Prostate gland (tissue), 2 donors: ENCODE data around the gene A1CF. TPM values are rescaled to one million over a fixed set of nuclear protein-coding genes. Genes with fewer than 3 reads are reported as not detected.
"Not testable (repeated sequence)": the region's sequence is repeated elsewhere in the genome, so short reads cannot be mapped to it uniquely, and the experiment has no call there.

ENCODE experiments used
- DNase-seq: peaks from one replicate; pipeline ENCODE4 v3.0.0-alpha.2; 2019; ENCODE audit warnings: low spot score
- H3K27ac ChIP-seq, 2 donors: fragments of 200-600 bp; sonication (generic); 2 replicates each; pipeline ENCODE4 v1.5.1; 2017 to 2019
- H3K27me3 ChIP-seq: fragments of 200-600 bp; sonication (generic); replicated peaks from 2 replicates; pipeline ENCODE4 v1.5.1; 2019; ENCODE audit not compliant: insufficient read depth
- H3K36me3 ChIP-seq, 2 donors: fragments of 200-600 bp; sonication (generic); 1 replicate in 1 of 2; 2 replicates in 1 of 2; pipeline versions ENCODE4 v1.5.1 to v1.8.1; 2017 to 2019
- H3K4me1 ChIP-seq: fragments of 200-600 bp; sonication (generic); replicated peaks from 2 replicates; pipeline ENCODE4 v1.5.1; 2019
- H3K4me3 ChIP-seq, 2 donors: fragments of 200-600 bp; sonication (generic); 2 replicates each; pipeline ENCODE4 v1.5.1; 2017 to 2019
- H3K9me3 ChIP-seq: fragments of 200-600 bp; sonication (generic); 2 replicates; pipeline ENCODE4 v1.5.1; 2017
- CTCF ChIP-seq, 4 experiments: fragments of 200-600 bp in 2 of 4; fragments of 450-650 bp in 2 of 4; sonication (generic) in 2 of 4; IDR thresholded peaks; 1 replicate in 3 of 4; 2 replicates in 1 of 4; pipeline ENCODE4 v1.5.1; 2016 to 2019; ENCODE audit warnings: antibody characterized with exemption in 4 of 4, mild to moderate bottlenecking in 2 of 4, moderate library complexity in 2 of 4
- POLR2A ChIP-seq: fragments of 450-650 bp; IDR thresholded peaks from one replicate; pipeline ENCODE4 v1.6.1; 2016; ENCODE audit warnings: antibody characterized with exemption, mild to moderate bottlenecking
- POLR2AphosphoS5 ChIP-seq: sonication (generic); formaldehyde crosslinking; IDR thresholded peaks from one replicate; pipeline ENCODE4 v1.6.1; 2017; ENCODE audit warnings: antibody characterized with exemption
- WGBS: methylation state at CpG from one replicate; pipeline ENCODE4 v1.1.5; 2018; 5-methylcytosine and 5-hydroxymethylcytosine counted together
- intact Hi-C: fragments of 100-400 bp; cut with DNase I; formaldehyde crosslinking; loops from one replicate; pipeline ENCODE4 v1.14.2; 2022
- total RNA-seq, 2 donors: library from RNA; depleted of rRNA; stranded (reverse); fragments of >200 nt; gene quantifications; one replicate each; pipeline ENCODE4 v1.1.0, GENCODE V29; 2016

Gene A1CF
- total RNA-seq, 2 donors from 2014 or later = not detected

GRCh38 chr10:50882540-50882983 is 2.9 kb downstream of the A1CF start:
- Histone ChIP-seq H3K27me3 (no peaks in the 10 kb centered on the region), H3K4me1 (no peaks in the 10 kb centered on the region), H3K36me3 (no peaks in the 10 kb centered on the region), H3K27ac (no peak overlapping the region), H3K9me3 (no peaks in the 10 kb centered on the region), H3K4me3 (no peak overlapping the region)
- WGBS = 85% methylated on average over 2 of the region's 2 CpGs
- DNase-seq = no peak
- intact Hi-C loops = no loop called here
- TF ChIP-seq POLR2A (no peak), CTCF (IDR thresholded peaks at IDR 0.05) (no peak), POLR2AphosphoS5 (no peak)

DNA sequence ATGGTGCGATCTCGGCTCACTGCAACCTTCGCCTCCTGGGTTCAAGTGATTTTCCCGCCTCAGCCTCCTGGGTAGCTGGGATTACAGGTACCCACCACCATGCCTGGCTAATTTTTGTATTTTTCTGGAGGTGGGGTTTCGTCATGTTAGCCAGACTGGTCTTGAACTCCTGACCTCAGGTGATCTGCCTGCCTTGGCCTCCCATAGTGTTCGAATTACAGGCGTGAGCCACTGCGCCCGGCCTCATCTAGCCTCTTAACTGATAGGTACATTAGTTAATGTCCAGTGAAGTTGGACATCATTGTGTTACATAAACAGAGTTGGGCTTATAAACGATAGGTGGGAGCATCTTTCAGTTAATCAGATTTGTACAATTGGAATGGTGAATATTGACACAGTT is 4.4 kb downstream of the A1CF start:
- 91% methylated on average over 10 of the region's 10 CpGs for WGBS
- DNase-seq, H3K27ac ChIP-seq, H3K36me3 ChIP-seq, H3K4me3 ChIP-seq, H3K9me3 ChIP-seq, H3K4me1 ChIP-seq, intact Hi-C loops, H3K27me3 ChIP-seq: not testable (repeated sequence)

GRCh38 chr10:50876429-50876828 is 9.0 kb downstream of the A1CF start:
- no peak for DNase-seq
- H3K36me3 ChIP-seq = no peaks in the 10 kb centered on the region
- TF ChIP-seq POLR2AphosphoS5 = no peak
- no peak for TF ChIP-seq CTCF (IDR thresholded peaks at IDR 0.05)
- no peak for TF ChIP-seq POLR2A
- intact Hi-C loops = no loop called here
- H3K27me3 ChIP-seq = no peaks in the 10 kb centered on the region
- H3K4me1 ChIP-seq = no peaks in the 10 kb centered on the region
- H3K4me3 ChIP-seq = no peak overlapping the region
- no peak overlapping the region for H3K27ac ChIP-seq
- no peaks in the 10 kb centered on the region for H3K9me3 ChIP-seq
- WGBS = 91% methylated on average over 2 of the region's 2 CpGs

GRCh38 chr10:50874723-50875122 is 10.7 kb downstream of the A1CF start:
- H3K27me3 ChIP-seq = no peaks in the 10 kb centered on the region
- no peaks in the 10 kb centered on the region for H3K36me3 ChIP-seq
- H3K4me3 ChIP-seq = no peak overlapping the region
- DNase-seq = no peak
- intact Hi-C loops = no loop called here
- 41% methylated on average over 5 of the region's 5 CpGs for WGBS
- H3K9me3 ChIP-seq = no peaks in the 10 kb centered on the region
- H3K4me1 ChIP-seq = no peaks in the 10 kb centered on the region
- H3K27ac ChIP-seq = no peak overlapping the region
- TF ChIP-seq POLR2A = no peak
- no peak for TF ChIP-seq POLR2AphosphoS5
- no peak for TF ChIP-seq CTCF (IDR thresholded peaks at IDR 0.05)

DNA sequence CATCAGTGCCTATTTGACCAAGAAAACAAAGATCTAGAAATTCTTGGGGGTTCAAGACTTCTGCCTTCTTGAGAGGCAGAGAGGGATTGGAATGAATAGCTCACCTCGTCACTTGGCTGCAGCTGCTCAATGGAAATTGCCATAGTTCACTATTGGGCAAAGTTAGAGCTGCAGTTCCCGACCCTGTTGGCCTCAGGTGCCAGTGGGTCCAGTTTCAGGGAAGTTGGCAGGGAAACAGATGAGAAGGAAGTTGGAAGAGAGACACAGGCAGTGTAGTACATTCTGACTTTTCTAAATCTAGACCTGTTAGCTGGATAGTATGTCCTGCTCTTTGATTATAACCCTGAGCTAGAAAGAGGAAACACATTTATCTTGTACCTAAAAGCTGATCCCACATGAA is 19.1 kb downstream of the A1CF start:
- Histone ChIP-seq H3K4me1 (no peaks in the 10 kb centered on the region), H3K9me3 (no peaks in the 10 kb centered on the region), H3K27ac (no peak overlapping the region), H3K36me3 (no peaks in the 10 kb centered on the region), H3K4me3 (no peak overlapping the region), H3K27me3 (no peaks in the 10 kb centered on the region)
- WGBS = 55% methylated on average over 2 of the region's 2 CpGs
- intact Hi-C loops = no loop called here
- TF ChIP-seq CTCF (IDR thresholded peaks at IDR 0.05) (no peak), POLR2AphosphoS5 (no peak), POLR2A (no peak)
- DNase-seq = no peak

- H3K27me3 ChIP-seq = no peaks in the 10 kb centered on the region
- H3K9me3 ChIP-seq = no peaks in the 10 kb centered on the region
- no peak for TF ChIP-seq CTCF (IDR thresholded peaks at IDR 0.05)
- no peak for TF ChIP-seq POLR2AphosphoS5
- TF ChIP-seq POLR2A = no peak
- 71% methylated on average over 3 of the region's 3 CpGs for WGBS
- no peak for DNase-seq
- intact Hi-C loops = no loop called here
- H3K27ac ChIP-seq = no peak overlapping the region
- no peaks in the 10 kb centered on the region for H3K4me1 ChIP-seq
- H3K36me3 ChIP-seq = no peaks in the 10 kb centered on the region
- no peak overlapping the region for H3K4me3 ChIP-seq
Observed at GRCh38 chr10:50862719-50863118, 22.7 kb downstream of the A1CF start.
